ENCODE results near the gene RABEP2. TPM values are rescaled to one million over a fixed set of nuclear protein-coding genes. Genes with fewer than 3 reads are reported as not detected.
A peak's percentile ranks its signal among the peaks of the same experiment; 100 is the strongest.

The RABEP2 gene
- total RNA-seq, 1 donor from 2014 or later, result 20.3 TPM

- TF ChIP-seq CTCF (IDR thresholded peaks at IDR 0.05; ENCODE audit: insufficient read depth, low read length, severe bottlenecking), result no peak
- peaks cover 17% of the 10 kb centered on the region for H3K36me3 ChIP-seq (ENCODE audit: control insufficient read depth, insufficient read depth, low read length)
- DNase-seq (ENCODE audit: low read depth) (no peak), FAIRE-seq (no peak)
- H3K27me3 ChIP-seq (ENCODE audit: control insufficient read depth, insufficient read depth, low read length), result no peaks in the 10 kb centered on the region
- H3K4me3 ChIP-seq (ENCODE audit: low read depth, low read length), result no peak overlapping the region
These were observed 59.1 kb downstream of the RABEP2 start for GRCh38 chr16:28865722-28866453.

- H3K4me3 ChIP-seq (ENCODE audit: low read depth, low read length), result no peak overlapping the region
- FAIRE-seq, result no peak
These were observed 59.9 kb downstream of the RABEP2 start for GRCh38 chr16:28865001-28865688.

GRCh38 chr16:28863929-28864793, 60.9 kb downstream of the RABEP2 start:
- DNase-seq (ENCODE audit: low read depth) (peak; percentile 10), FAIRE-seq (no peak)
- TF ChIP-seq CTCF (IDR thresholded peaks at IDR 0.05; ENCODE audit: insufficient read depth, low read length, severe bottlenecking), result no peak

More at GRCh38 chr16:28865001-28865688, 59.9 kb downstream of the RABEP2 start:
- peaks cover 14% of the 10 kb centered on the region for H3K36me3 ChIP-seq (ENCODE audit: control insufficient read depth, insufficient read depth, low read length)
- TF ChIP-seq CTCF (IDR thresholded peaks at IDR 0.05; ENCODE audit: insufficient read depth, low read length, severe bottlenecking), result no peak
- no peak for DNase-seq (ENCODE audit: low read depth)
- H3K27me3 ChIP-seq (ENCODE audit: control insufficient read depth, insufficient read depth, low read length), result no peaks in the 10 kb centered on the region

GRCh38 chr16:28859326-28859725, 65.7 kb downstream of the RABEP2 start:
- H3K27me3 ChIP-seq (ENCODE audit: control insufficient read depth, insufficient read depth, low read length), result no peaks in the 10 kb centered on the region
- H3K36me3 ChIP-seq (ENCODE audit: control insufficient read depth, insufficient read depth, low read length), result no peaks in the 10 kb centered on the region
- no peak overlapping the region for H3K4me3 ChIP-seq (ENCODE audit: low read depth, low read length)
- TF ChIP-seq CTCF (IDR thresholded peaks at IDR 0.05; ENCODE audit: insufficient read depth, low read length, severe bottlenecking), result no peak
- DNase-seq (ENCODE audit: low read depth), result no peak
- no peak for FAIRE-seq

More at GRCh38 chr16:28863929-28864793, 60.9 kb downstream of the RABEP2 start:
- H3K4me3 ChIP-seq (ENCODE audit: low read depth, low read length), result peak overlapping the region; percentile 99
- no peaks in the 10 kb centered on the region for H3K27me3 ChIP-seq (ENCODE audit: control insufficient read depth, insufficient read depth, low read length)
- H3K36me3 ChIP-seq (ENCODE audit: control insufficient read depth, insufficient read depth, low read length), result peaks cover 5% of the 10 kb centered on the region

- DNase-seq (ENCODE audit: low read depth), result peak; percentile 71
- no peak for FAIRE-seq
- no peak for TF ChIP-seq CTCF (IDR thresholded peaks at IDR 0.05; ENCODE audit: insufficient read depth, low read length, severe bottlenecking)
These were observed 66.6 kb downstream of the RABEP2 start for GRCh38 chr16:28858421-28858820.

More at GRCh38 chr16:28858421-28858820, 66.6 kb downstream of the RABEP2 start:
- no peaks in the 10 kb centered on the region for H3K36me3 ChIP-seq (ENCODE audit: control insufficient read depth, insufficient read depth, low read length)
- no peak overlapping the region for H3K4me3 ChIP-seq (ENCODE audit: low read depth, low read length)
- H3K27me3 ChIP-seq (ENCODE audit: control insufficient read depth, insufficient read depth, low read length), result no peaks in the 10 kb centered on the region

Other genes starting within 250 kb of the RABEP2 start
- gene EIF3C, start 213.8 kb downstream of the RABEP2 start, total RNA-seq, result 175 and 180 TPM in 2 replicates
- 0.77 and 1.6 TPM in 2 replicates for gene NPIPB9, start 173.5 kb downstream of the RABEP2 start, total RNA-seq
- gene ATXN2L, start 102.2 kb downstream of the RABEP2 start, total RNA-seq, result 27.4 and 35.7 TPM in 2 replicates
- 146 and 176 TPM in 2 replicates for gene TUFM, start 78.9 kb downstream of the RABEP2 start, total RNA-seq
- 4.2 and 6.7 TPM in 2 replicates for gene SH2B1, start 61.4 kb downstream of the RABEP2 start, total RNA-seq
- gene ATP2A1, start 46.8 kb downstream of the RABEP2 start, total RNA-seq, result under 0.01 and 0.13 TPM in 2 replicates
- gene CD19, start 6.7 kb upstream of the RABEP2 start, total RNA-seq, result not detected in 2 replicates
- gene NFATC2IP, start 25.7 kb upstream of the RABEP2 start, total RNA-seq, result 19.2 and 21.5 TPM in 2 replicates
- gene SPNS1, start 49.5 kb upstream of the RABEP2 start, total RNA-seq, result 20.8 and 21.4 TPM in 2 replicates
- gene LAT, start 59.8 kb upstream of the RABEP2 start, total RNA-seq, result 0.38 and 0.53 TPM in 2 replicates

Data from bronchial epithelial cell (primary cell).